Measurements from ENCODE around the gene ADAM33.

GRCh38 chr20:3724356-3724755, 42.5 kb upstream of the ADAM33 start:
- no peak for TF ChIP-seq POLR2AphosphoS5 (IDR thresholded peaks at IDR 0.05; ENCODE audit: low read depth, low read length)
- no peak for TF ChIP-seq CTCF (IDR thresholded peaks at IDR 0.05; ENCODE audit: control extremely low read depth in 1 of 3, insufficient read depth in 1 of 3, low read depth in 1 of 3, low read length in 3 of 3)
- TF ChIP-seq POLR2A (IDR thresholded peaks at IDR 0.05; ENCODE audit: control extremely low read depth in 1 of 2, low read depth in 2 of 2, low read length in 2 of 2) = no peak
- TF ChIP-seq, protein P1, sequence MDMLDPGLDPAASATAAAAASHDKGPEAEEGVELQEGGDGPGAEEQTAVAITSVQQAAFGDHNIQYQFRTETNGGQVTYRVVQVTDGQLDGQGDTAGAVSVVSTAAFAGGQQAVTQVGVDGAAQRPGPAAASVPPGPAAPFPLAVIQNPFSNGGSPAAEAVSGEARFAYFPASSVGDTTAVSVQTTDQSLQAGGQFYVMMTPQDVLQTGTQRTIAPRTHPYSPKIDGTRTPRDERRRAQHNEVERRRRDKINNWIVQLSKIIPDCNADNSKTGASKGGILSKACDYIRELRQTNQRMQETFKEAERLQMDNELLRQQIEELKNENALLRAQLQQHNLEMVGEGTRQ (IDR thresholded peaks at IDR 0.05; ENCODE audit: low read length) = no peak
- TF ChIP-seq CHD2 (IDR thresholded peaks at IDR 0.05; ENCODE audit: low read length) = no peak
- TF ChIP-seq BACH1 (IDR thresholded peaks at IDR 0.05; ENCODE audit: low read length) = no peak
- no peak for TF ChIP-seq YY1 (IDR thresholded peaks at IDR 0.05; ENCODE audit: low read depth, low read length)
- TF ChIP-seq SIRT6 (IDR thresholded peaks at IDR 0.05; ENCODE audit: low read length) = no peak
- no peak for TF ChIP-seq CEBPB (IDR thresholded peaks at IDR 0.05; ENCODE audit: low read depth, low read length)
- no peak for TF ChIP-seq BCL11A (IDR thresholded peaks at IDR 0.05; ENCODE audit: low read depth in 2 of 2, low read length in 2 of 2)

Measured in H1 (cell line).